Natural killer cell treated with Interleukin-12 subunit alpha and Interleukin-12 subunit beta and Interleukin-15 and Interleukin-18, amount 100 ng/mL, for 72 hours (primary cell): ENCODE results near the gene ZNF474. TPM values are rescaled to one million over a fixed set of nuclear protein-coding genes. Genes with fewer than 3 reads are reported as not detected.
A peak's percentile ranks its signal among the peaks of the same experiment; 100 is the strongest.

ENCODE experiments used
- ATAC-seq, 2 donors: fragments of 150-1000 bp; cut with Tn5 transposase in 1 of 2; sonication (Bioruptor Pico), chemical (Tn5 transposase) in 1 of 2; 2 replicates each; pipeline ENCODE4 v1.10.0; 2021
- DNase-seq: peaks from one replicate; pipeline ENCODE4 v3.0.0; 2022; ENCODE audit warnings: low spot score
- H3K27ac Mint-ChIP-seq, 2 donors: 1 replicate in 1 of 2; 2 replicates in 1 of 2; pipeline ENCODE4 v1.8.0; 2022; ENCODE audit warnings: mixed read lengths in 2 of 2, mild to moderate bottlenecking in 1 of 2, moderate library complexity in 1 of 2
- H3K27me3 Mint-ChIP-seq, 2 donors: 1 replicate in 1 of 2; 2 replicates in 1 of 2; pipeline ENCODE4 v1.8.0; 2022; ENCODE audit warnings: mixed read lengths in 2 of 2
- H3K36me3 Mint-ChIP-seq: one replicate; pipeline ENCODE4 v1.8.0; 2022; ENCODE audit warnings: mixed read lengths
- H3K4me1 Mint-ChIP-seq, 2 donors: 1 replicate in 1 of 2; 2 replicates in 1 of 2; pipeline ENCODE4 v1.8.0; 2022; ENCODE audit warnings: low read depth in 2 of 2, mixed read lengths in 2 of 2, mild to moderate bottlenecking in 1 of 2
- H3K4me3 Mint-ChIP-seq: one replicate; pipeline ENCODE4 v1.8.0; 2022; ENCODE audit warnings: mixed read lengths
- H3K9me3 Mint-ChIP-seq: 2 replicates; pipeline ENCODE4 v1.8.0; 2022; ENCODE audit warnings: mixed read lengths
- total RNA-seq, 2 donors: library from RNA; stranded (reverse); gene quantifications; one replicate each; pipeline ENCODE4 v1.2.3, GENCODE V29; 2022

ZNF474 gene
- total RNA-seq, 2 donors from 2014 or later, result not detected

DNA sequence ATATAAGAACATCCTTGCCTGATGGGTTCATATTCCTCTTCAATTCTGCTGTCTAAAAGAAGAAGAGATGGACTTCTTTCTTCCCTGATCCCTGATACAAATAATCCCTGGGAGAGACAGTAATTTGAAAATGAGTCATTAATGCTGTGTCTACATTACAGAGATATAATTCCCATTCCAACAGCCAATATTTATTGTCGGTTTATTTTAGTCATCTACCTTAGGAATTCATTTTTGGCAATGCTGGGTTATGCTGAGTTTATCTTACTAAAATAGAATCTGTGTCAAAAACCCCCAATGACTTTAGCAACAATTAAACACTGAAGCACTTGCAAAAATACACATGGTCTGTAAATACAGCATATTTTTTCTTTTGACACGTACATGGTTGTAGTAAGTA, 23.9 kb downstream of the ZNF474 start:
- H3K36me3 Mint-ChIP-seq, result no peaks in the 10 kb centered on the region
- peaks cover 3% of the 10 kb centered on the region for H3K9me3 Mint-ChIP-seq
- H3K4me1 Mint-ChIP-seq, result no peaks in the 10 kb centered on the region
- H3K27me3 Mint-ChIP-seq, result no peaks in the 10 kb centered on the region
- ATAC-seq, result no peak
- H3K4me3 Mint-ChIP-seq, result no peak overlapping the region
- no peak for DNase-seq
- H3K27ac Mint-ChIP-seq, result no peak overlapping the region

- H3K9me3 Mint-ChIP-seq, result peaks cover 4% of the 10 kb centered on the region
- no peak overlapping the region for H3K4me3 Mint-ChIP-seq
- DNase-seq (no peak), ATAC-seq (no peak)
- H3K36me3 Mint-ChIP-seq, result no peaks in the 10 kb centered on the region
- H3K27ac Mint-ChIP-seq, result no peak overlapping the region
- no peaks in the 10 kb centered on the region for H3K27me3 Mint-ChIP-seq
- no peaks in the 10 kb centered on the region for H3K4me1 Mint-ChIP-seq
Measured at GRCh38 chr5:122153774-122154173, 24.4 kb downstream of the ZNF474 start.

- Mint-ChIP-seq H3K36me3 (no peaks in the 10 kb centered on the region), H3K27ac (no peak overlapping the region), H3K4me1 (no peaks in the 10 kb centered on the region), H3K9me3 (peaks cover 8% of the 10 kb centered on the region), H3K4me3 (no peak overlapping the region), H3K27me3 (no peaks in the 10 kb centered on the region)
- ATAC-seq (no peak), DNase-seq (no peak)
Measured at GRCh38 chr5:122154491-122154890, 25.1 kb downstream of the ZNF474 start.

- Mint-ChIP-seq H3K4me3 (no peak overlapping the region), H3K9me3 (peaks cover 8% of the 10 kb centered on the region), H3K4me1 (no peaks in the 10 kb centered on the region), H3K27ac (no peak overlapping the region), H3K36me3 (no peaks in the 10 kb centered on the region), H3K27me3 (no peaks in the 10 kb centered on the region)
- DNase-seq (no peak), ATAC-seq (peak in 1 of 2 donors; percentile 45)
Measured at GRCh38 chr5:122154910-122155309, 25.6 kb downstream of the ZNF474 start.

- Mint-ChIP-seq H3K9me3 (peaks cover 8% of the 10 kb centered on the region), H3K4me3 (no peak overlapping the region), H3K36me3 (no peaks in the 10 kb centered on the region), H3K4me1 (no peaks in the 10 kb centered on the region), H3K27ac (no peak overlapping the region), H3K27me3 (no peaks in the 10 kb centered on the region)
- ATAC-seq, result no peak
- no peak for DNase-seq
Measured at GRCh38 chr5:122155546-122155945, 26.2 kb downstream of the ZNF474 start.

DNA sequence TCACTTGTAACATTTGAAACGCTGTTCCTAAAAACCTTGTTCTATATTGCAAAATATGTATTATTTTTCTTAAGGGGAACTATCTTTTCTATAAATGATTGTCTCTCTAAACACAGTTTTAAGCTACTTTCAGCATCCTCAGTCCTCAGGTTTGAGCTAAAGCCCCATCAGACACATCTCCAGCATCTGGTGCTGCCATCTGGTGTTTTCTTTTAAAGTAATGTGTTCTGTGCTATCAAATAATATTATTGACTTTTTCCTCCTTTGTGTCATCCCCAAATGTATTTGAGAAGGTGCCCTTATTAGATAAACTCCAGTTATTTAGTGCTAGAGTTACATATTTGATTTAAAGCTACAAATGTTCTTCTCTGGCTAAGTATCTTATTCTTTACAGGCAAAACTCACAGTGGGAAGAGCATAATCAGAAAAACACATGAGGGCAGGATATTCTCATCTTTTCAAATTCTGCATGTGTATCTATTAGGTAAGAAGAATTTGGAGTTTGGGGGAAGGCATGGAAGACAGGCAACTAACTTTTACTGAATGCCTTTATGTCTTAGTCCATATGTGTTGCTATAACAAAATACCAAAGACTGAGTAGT, 27.5 kb downstream of the ZNF474 start:
- H3K27ac Mint-ChIP-seq, result no peak overlapping the region
- H3K27me3 Mint-ChIP-seq, result no peaks in the 10 kb centered on the region
- no peak for DNase-seq
- no peaks in the 10 kb centered on the region for H3K36me3 Mint-ChIP-seq
- H3K9me3 Mint-ChIP-seq, result peaks cover 11% of the 10 kb centered on the region
- H3K4me3 Mint-ChIP-seq, result no peak overlapping the region
- no peak for ATAC-seq
- no peaks in the 10 kb centered on the region for H3K4me1 Mint-ChIP-seq

GRCh38 chr5:122162100-122162638, 32.8 kb downstream of the ZNF474 start:
- Mint-ChIP-seq H3K4me1 (no peaks in the 10 kb centered on the region), H3K9me3 (peaks cover 11% of the 10 kb centered on the region), H3K27me3 (no peaks in the 10 kb centered on the region), H3K4me3 (no peak overlapping the region), H3K36me3 (no peaks in the 10 kb centered on the region), H3K27ac (no peak overlapping the region)
- no peak for DNase-seq
- no peak for ATAC-seq

DNA sequence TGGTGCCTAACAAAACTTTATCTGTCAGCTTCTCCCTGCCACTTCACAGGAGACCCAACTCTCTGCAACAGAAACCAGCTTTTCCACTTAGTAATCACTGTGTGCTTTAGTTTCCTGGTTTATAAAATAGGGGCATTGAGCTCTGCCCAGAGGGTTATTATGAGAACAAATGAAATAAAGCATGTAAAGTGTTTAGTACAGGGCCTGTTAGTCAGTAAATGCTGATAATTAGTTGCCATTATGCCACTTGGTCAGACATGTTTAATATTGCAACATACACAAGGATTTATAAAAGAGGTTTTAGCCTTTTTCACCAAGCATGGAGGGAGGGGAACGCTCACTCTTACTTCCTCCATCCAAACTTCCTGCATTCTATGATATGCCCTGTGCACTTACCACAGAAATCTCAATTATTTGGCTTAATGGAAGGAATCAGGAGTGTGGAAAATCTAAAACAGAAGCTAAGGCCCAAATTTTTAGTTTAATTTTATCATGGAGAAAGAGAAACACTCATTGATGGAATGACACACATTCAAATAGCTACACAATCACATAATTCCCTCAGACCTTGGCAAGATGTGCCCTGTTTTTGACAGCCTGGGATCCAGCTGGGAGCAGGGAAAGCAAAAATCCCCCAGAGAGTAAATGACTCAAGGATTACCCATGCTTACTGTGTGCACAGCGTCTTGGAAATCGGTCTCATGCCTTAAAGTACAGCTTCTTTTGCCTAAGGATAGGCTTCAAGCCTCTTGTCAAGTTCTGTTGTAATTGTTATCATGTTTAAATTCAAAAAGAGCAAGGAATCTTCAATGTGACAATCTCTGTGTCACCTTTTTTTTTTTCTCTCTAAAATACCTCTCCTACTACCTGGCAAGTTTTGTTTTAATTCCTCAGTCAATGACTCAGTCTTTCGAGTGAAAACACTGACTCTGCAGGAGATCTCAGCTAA, 34.0 kb downstream of the ZNF474 start:
- no peak for DNase-seq
- no peak for ATAC-seq
- no peaks in the 10 kb centered on the region for H3K4me1 Mint-ChIP-seq
- H3K4me3 Mint-ChIP-seq, result no peak overlapping the region
- no peaks in the 10 kb centered on the region for H3K27me3 Mint-ChIP-seq
- H3K9me3 Mint-ChIP-seq, result peaks cover 6% of the 10 kb centered on the region
- H3K36me3 Mint-ChIP-seq, result no peaks in the 10 kb centered on the region
- H3K27ac Mint-ChIP-seq, result no peak overlapping the region

DNA sequence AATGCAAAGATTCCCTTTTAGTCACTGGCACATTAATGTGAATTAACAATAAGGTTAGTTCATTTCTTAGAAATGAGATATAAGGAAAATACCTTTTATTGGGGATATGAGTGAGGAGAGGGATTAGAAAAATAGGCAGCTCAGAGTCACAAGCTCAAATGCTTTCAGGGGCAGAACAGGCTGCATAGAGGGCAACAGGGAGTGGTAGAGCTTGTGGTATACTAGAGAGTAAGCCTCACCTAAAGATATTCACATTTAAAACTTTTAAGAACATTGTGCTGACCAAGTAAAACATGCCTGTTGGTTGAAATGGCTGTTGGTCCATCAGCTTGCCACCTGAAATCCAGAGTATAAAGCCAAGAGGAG, 34.7 kb downstream of the ZNF474 start:
- H3K9me3 Mint-ChIP-seq, result peaks cover 7% of the 10 kb centered on the region
- no peak for DNase-seq
- no peak for ATAC-seq
- no peaks in the 10 kb centered on the region for H3K27me3 Mint-ChIP-seq
- no peak overlapping the region for H3K4me3 Mint-ChIP-seq
- no peak overlapping the region for H3K27ac Mint-ChIP-seq
- H3K4me1 Mint-ChIP-seq, result no peaks in the 10 kb centered on the region
- H3K36me3 Mint-ChIP-seq, result no peaks in the 10 kb centered on the region

GRCh38 chr5:122164831-122165558, 35.6 kb downstream of the ZNF474 start:
- H3K27ac Mint-ChIP-seq, result no peak overlapping the region
- no peaks in the 10 kb centered on the region for H3K36me3 Mint-ChIP-seq
- H3K4me1 Mint-ChIP-seq, result no peaks in the 10 kb centered on the region
- no peaks in the 10 kb centered on the region for H3K27me3 Mint-ChIP-seq
- H3K9me3 Mint-ChIP-seq, result peaks cover 6% of the 10 kb centered on the region
- ATAC-seq (no peak), DNase-seq (no peak)
- H3K4me3 Mint-ChIP-seq, result no peak overlapping the region

DNA sequence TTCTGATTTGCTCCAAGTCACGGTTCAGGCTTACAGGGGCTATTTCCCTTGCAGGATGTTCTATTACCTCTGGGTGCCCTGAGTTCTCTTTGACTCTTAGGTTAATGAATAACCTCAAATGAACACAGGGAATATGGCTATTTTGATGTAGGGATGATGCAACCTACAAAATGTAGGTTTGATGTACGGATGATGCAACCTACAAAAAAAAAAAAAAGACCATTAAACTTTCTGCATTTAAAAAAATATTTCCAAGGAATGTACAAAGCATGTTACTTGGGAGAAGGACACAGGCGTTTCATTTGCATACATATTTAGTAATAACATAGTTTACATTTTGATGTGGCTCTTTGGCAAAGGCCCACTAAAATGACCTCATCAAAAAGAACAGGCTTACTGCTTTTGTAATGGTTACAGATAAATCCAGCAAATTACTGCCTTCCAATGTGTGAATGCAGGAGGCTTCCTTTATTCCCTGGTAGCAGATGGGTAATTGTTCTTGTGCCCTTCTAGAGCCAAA, 36.3 kb downstream of the ZNF474 start:
- H3K4me1 Mint-ChIP-seq, result no peaks in the 10 kb centered on the region
- no peak overlapping the region for H3K27ac Mint-ChIP-seq
- H3K9me3 Mint-ChIP-seq, result peaks cover 6% of the 10 kb centered on the region
- no peaks in the 10 kb centered on the region for H3K36me3 Mint-ChIP-seq
- H3K4me3 Mint-ChIP-seq, result no peak overlapping the region
- no peak for ATAC-seq
- H3K27me3 Mint-ChIP-seq, result no peaks in the 10 kb centered on the region
- DNase-seq, result no peak

DNA sequence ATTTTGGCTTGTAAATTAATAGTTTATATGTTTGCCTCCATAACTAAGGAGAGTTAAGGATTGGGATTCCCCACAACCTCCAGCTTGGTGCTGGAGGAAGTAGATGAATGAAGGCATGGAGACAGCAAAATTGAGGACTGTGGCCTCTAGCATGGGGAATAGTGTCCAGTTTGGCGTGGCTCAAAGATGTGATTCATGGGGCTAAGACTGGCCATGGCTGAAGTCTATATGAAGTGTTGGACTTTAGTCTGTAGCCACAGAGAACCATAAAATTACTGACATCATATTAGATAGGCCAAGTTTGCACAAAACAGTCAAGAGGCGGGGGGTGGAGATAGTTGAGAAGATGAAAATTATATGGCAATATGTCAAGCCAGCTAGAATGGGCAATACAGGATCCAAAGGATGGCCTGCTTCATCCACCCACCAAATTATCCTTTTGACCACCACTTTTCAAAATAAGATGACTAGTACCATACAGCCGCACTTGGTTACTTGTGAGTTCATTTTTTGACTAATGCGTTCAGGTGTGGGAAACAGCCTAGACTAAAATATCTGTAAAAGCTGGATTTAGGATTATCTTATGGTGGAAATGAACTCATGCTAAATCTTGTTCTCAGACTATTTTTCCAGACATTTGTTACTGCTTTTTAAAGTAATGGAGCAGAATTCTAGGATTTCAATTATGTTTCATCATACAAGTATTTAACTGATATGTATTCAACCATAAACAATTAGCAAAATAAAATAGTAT, 40.2 kb downstream of the ZNF474 start:
- no peak overlapping the region for H3K27ac Mint-ChIP-seq
- H3K27me3 Mint-ChIP-seq, result no peaks in the 10 kb centered on the region
- DNase-seq, result no peak
- H3K4me3 Mint-ChIP-seq, result no peak overlapping the region
- H3K4me1 Mint-ChIP-seq, result no peaks in the 10 kb centered on the region
- no peak for ATAC-seq
- H3K9me3 Mint-ChIP-seq, result peaks cover 3% of the 10 kb centered on the region
- H3K36me3 Mint-ChIP-seq, result no peaks in the 10 kb centered on the region

DNA sequence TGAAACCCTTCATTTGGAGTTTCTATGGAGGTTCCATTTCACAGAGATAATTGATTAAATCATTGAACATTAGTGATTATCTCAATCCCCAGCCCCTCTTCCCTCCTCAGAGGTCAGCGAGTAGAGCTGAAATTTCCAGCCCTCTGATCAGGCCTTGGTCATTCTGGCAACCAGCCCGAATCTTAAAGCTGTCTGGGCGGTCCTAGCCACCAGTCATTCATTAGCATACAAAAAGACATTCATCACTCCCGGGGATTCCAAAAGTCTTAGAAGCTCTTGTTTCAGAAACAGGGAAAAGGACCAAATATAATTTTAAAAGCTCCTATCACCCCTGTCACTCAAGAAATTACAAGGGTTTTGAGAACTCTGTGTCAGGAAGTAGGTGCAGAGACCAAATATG, 41.3 kb downstream of the ZNF474 start:
- H3K4me3 Mint-ChIP-seq, result no peak overlapping the region
- H3K36me3 Mint-ChIP-seq, result no peaks in the 10 kb centered on the region
- H3K9me3 Mint-ChIP-seq, result peaks cover 3% of the 10 kb centered on the region
- H3K27me3 Mint-ChIP-seq, result no peaks in the 10 kb centered on the region
- H3K27ac Mint-ChIP-seq, result no peak overlapping the region
- no peaks in the 10 kb centered on the region for H3K4me1 Mint-ChIP-seq
- ATAC-seq (no peak), DNase-seq (no peak)
